Gastroesophageal sphincter (tissue), 3 donors: ENCODE data around the gene HSD17B10.

Experiments
- CTCF ChIP-seq, 4 experiments: fragments of 200-600 bp in 2 of 4; fragments of 450-650 bp in 2 of 4; sonication (generic) in 1 of 4; IDR thresholded peaks; one replicate each; pipeline ENCODE4 v1.5.1; 2017 to 2019; ENCODE audit warnings: antibody characterized with exemption in 4 of 4, mild to moderate bottlenecking in 2 of 4, moderate library complexity in 2 of 4
- EP300 ChIP-seq: sonication (generic); formaldehyde crosslinking; IDR thresholded peaks from one replicate; pipeline ENCODE4 v1.6.1; 2017; ENCODE audit warnings: antibody characterized with exemption, mild to moderate bottlenecking
- POLR2A ChIP-seq, 2 donors: fragments of 450-650 bp; IDR thresholded peaks; one replicate each; pipeline ENCODE4 v1.6.1; 2017; ENCODE audit warnings: antibody characterized with exemption in 2 of 2, mild to moderate bottlenecking in 2 of 2, moderate library complexity in 1 of 2
- POLR2AphosphoS5 ChIP-seq: sonication (generic); formaldehyde crosslinking; IDR thresholded peaks from one replicate; pipeline ENCODE4 v1.6.1; 2017; ENCODE audit warnings: antibody characterized with exemption

GRCh38 chrX:53458082-53458481 is 23.9 kb upstream of the HSD17B10 start:
- TF ChIP-seq CTCF (IDR thresholded peaks at IDR 0.05): no peak
- no peak for TF ChIP-seq POLR2A (IDR thresholded peaks at IDR 0.05)
- no peak for TF ChIP-seq EP300
- TF ChIP-seq POLR2AphosphoS5: no peak
